CD4-positive, alpha-beta T cell treated with Interferon alpha-2 for 1 hour (primary cell): Measurements from ENCODE around the gene ASB9.
A peak's percentile ranks its signal among the peaks of the same experiment; 100 is the strongest.
"Not testable (repeated sequence)": the region's sequence is repeated elsewhere in the genome, so short reads cannot be mapped to it uniquely, and the experiment has no call there.

Experiments used
- DNase-seq, 2 donors: peaks; one replicate each; pipeline ENCODE4 v3.0.0-alpha.2; 2020 to 2022

The ASB9 gene

GRCh38 chrX:15269618-15270521, at the start of gene ASB9:
Gene ASB9 (minus strand): TSS chrX:15270083. CDS start chrX:15269874, 209 bp downstream.
- peak; percentile 8 to 45 for DNase-seq

GRCh38 chrX:15319075-15319474, 49.2 kb upstream of the ASB9 start:
- no peak for DNase-seq

GRCh38 chrX:15315509-15315908, 45.6 kb upstream of the ASB9 start, which contains the start of gene ASB11:
Gene ASB11 (minus strand): TSS chrX:15315640. CDS start chrX:15315605, 35 bp downstream.
- no peak for DNase-seq

- no peak for DNase-seq
Observed at GRCh38 chrX:15314472-15314871, 44.6 kb upstream of the ASB9 start.

GRCh38 chrX:15311119-15311518, 41.2 kb upstream of the ASB9 start:
- DNase-seq: no peak

GRCh38 chrX:15310117-15310516, 40.2 kb upstream of the ASB9 start:
- no peak for DNase-seq

GRCh38 chrX:15305899-15306298, 36.0 kb upstream of the ASB9 start:
- not testable (repeated sequence) for DNase-seq

- peak in 1 of 2 donors; percentile 59 for DNase-seq
Observed at GRCh38 chrX:15301924-15302323, 32.0 kb upstream of the ASB9 start.

GRCh38 chrX:15299941-15300851, 30.3 kb upstream of the ASB9 start:
- DNase-seq: peak in 1 of 2 donors; percentile 5

- no peak for DNase-seq
Observed at GRCh38 chrX:15298780-15299179, 28.9 kb upstream of the ASB9 start.

- no peak for DNase-seq
Observed at GRCh38 chrX:15298201-15298600, 28.3 kb upstream of the ASB9 start.

- DNase-seq: no peak
Observed at GRCh38 chrX:15293451-15293850, 23.6 kb upstream of the ASB9 start.

GRCh38 chrX:15292861-15293260, 23.0 kb upstream of the ASB9 start:
- DNase-seq: no peak

GRCh38 chrX:15277604-15278003, 7.7 kb upstream of the ASB9 start:
- DNase-seq: no peak

GRCh38 chrX:15274946-15275345, 5.1 kb upstream of the ASB9 start:
- no peak for DNase-seq

- DNase-seq: not testable (repeated sequence)
Observed at GRCh38 chrX:15273275-15273674, 3.4 kb upstream of the ASB9 start.

- no peak for DNase-seq
Observed at GRCh38 chrX:15271757-15272156, 1.9 kb upstream of the ASB9 start.

- DNase-seq: no peak
Observed at GRCh38 chrX:15269120-15269519, 763 bp downstream of the ASB9 start.

- no peak for DNase-seq
Observed at GRCh38 chrX:15254852-15255251, 15.0 kb downstream of the ASB9 start.

- no peak for DNase-seq
Observed at GRCh38 chrX:15245896-15246295, 24.0 kb downstream of the ASB9 start.

GRCh38 chrX:15244421-15244820, 25.5 kb downstream of the ASB9 start:
- no peak for DNase-seq

GRCh38 chrX:15242899-15243555, 26.9 kb downstream of the ASB9 start:
- DNase-seq: peak; percentile 15 to 56

GRCh38 chrX:15241301-15241700, 28.6 kb downstream of the ASB9 start:
- no peak for DNase-seq
